ENCODE results near the gene STX12. TPM values are rescaled to one million over a fixed set of nuclear protein-coding genes. Genes with fewer than 3 reads are reported as not detected.
"Not testable (repeated sequence)": the region's sequence is repeated elsewhere in the genome, so short reads cannot be mapped to it uniquely, and the experiment has no call there.

Gene STX12
- total and polyA plus RNA-seq, 2 experiments from 2014 or later: 6.1 to 9.0 TPM

DNA sequence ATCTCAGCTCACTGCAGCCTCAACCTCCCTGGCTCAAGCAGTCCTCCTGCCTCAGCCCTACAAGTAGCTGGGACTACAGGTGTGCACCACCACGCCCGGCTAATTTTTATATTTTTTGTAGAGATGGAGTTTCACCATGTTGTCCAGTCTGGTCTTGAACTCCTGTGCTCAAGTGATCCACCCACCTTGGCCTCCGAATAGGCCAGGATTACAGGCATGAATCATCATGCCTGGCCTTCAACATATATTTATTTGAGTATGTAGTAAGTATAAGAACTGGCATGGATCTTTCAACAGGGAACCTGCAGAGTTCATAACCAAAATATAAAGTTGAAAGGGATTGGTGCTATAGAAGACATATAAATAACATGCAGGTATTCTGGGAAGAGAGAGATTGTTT lies 2.3 kb downstream of the STX12 start:
- H4K20me1 ChIP-seq (replicated peaks; ENCODE audit: insufficient read depth): not testable (repeated sequence)

DNA sequence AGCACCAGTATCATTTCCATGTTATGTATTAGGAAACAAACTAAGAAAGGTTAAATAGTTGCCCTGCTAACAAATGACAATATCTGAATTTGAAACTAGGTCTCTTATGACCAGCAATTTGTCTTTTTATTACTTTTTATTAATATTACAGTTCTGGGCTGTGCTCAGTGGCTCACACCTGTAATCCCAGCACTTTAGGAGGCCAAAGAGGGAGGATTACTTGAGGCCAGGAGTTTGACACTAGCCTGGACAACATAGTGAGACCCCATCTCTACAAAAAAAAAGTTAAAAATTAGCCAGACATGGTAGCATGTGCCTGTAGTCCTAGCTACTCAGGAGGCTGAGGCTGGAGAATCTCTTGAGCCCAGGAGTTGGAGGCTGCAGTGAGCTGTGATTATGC lies 3.3 kb downstream of the STX12 start:
- not testable (repeated sequence) for ATAC-seq; DNase-seq (ENCODE audit: low spot score); H2AFZ ChIP-seq; H3K4me3 Mint-ChIP-seq; H3K9me2 ChIP-seq (ENCODE audit: insufficient read depth); H3K27me3 ChIP-seq (ENCODE audit: insufficient read depth); H3K36me3 Mint-ChIP-seq (ENCODE audit: low read depth); H3K36me3 ChIP-seq (ENCODE audit: insufficient read depth); H3K27me3 Mint-ChIP-seq (ENCODE audit: insufficient read depth, low read depth, poor library complexity); H3K27ac ChIP-seq (ENCODE audit: low read depth); H3F3A ChIP-seq (replicated peaks; ENCODE audit: low read depth); H3K4me2 ChIP-seq; H3K27ac Mint-ChIP-seq; H4K20me1 ChIP-seq (replicated peaks; ENCODE audit: insufficient read depth); H3K4me1 Mint-ChIP-seq; H3K4me1 ChIP-seq (ENCODE audit: insufficient read depth); H3K4me3 ChIP-seq; H3K9me3 Mint-ChIP-seq
- peaks cover 16% of the 10 kb centered on the region for H3K79me2 ChIP-seq (replicated peaks; ENCODE audit: insufficient read depth)

More for the DNA sequence above, 2.3 kb downstream of the STX12 start:
- not testable (repeated sequence) for H2AFZ ChIP-seq; H3K36me3 ChIP-seq (ENCODE audit: insufficient read depth); H3K4me3 ChIP-seq; H3K4me1 ChIP-seq (ENCODE audit: insufficient read depth); ATAC-seq; H3K9me2 ChIP-seq (ENCODE audit: insufficient read depth); H3K27ac Mint-ChIP-seq; H3F3A ChIP-seq (replicated peaks; ENCODE audit: low read depth); H3K27me3 Mint-ChIP-seq (ENCODE audit: insufficient read depth, low read depth, poor library complexity); H3K27ac ChIP-seq (ENCODE audit: low read depth); H3K4me1 Mint-ChIP-seq; DNase-seq (ENCODE audit: low spot score); H3K9me3 Mint-ChIP-seq; H3K4me3 Mint-ChIP-seq; H3K36me3 Mint-ChIP-seq (ENCODE audit: low read depth); H3K4me2 ChIP-seq; H3K27me3 ChIP-seq (ENCODE audit: insufficient read depth)
- peaks cover 16% of the 10 kb centered on the region for H3K79me2 ChIP-seq (replicated peaks; ENCODE audit: insufficient read depth)

DNA sequence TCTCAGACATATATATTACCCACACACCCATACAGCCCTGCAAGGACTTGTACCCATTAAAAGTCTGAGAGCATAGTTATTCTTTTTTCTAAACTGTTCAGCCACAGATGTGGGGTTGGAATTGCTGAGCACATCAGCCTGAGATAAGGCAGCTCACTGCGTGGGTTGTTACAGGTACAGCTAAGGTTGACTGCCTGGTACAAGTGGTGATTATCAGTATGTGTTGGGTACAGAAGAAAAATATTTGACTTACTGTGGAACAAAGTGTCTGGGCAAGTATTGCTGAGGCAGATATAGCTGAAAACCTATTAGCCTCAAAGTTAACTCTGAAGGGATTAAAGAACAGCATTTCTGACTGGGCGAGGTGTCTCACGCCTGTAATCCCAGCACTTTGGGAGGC lies 5.0 kb downstream of the STX12 start:
- H3K4me3 Mint-ChIP-seq: no peak overlapping the region
- no peak for ATAC-seq

DNA sequence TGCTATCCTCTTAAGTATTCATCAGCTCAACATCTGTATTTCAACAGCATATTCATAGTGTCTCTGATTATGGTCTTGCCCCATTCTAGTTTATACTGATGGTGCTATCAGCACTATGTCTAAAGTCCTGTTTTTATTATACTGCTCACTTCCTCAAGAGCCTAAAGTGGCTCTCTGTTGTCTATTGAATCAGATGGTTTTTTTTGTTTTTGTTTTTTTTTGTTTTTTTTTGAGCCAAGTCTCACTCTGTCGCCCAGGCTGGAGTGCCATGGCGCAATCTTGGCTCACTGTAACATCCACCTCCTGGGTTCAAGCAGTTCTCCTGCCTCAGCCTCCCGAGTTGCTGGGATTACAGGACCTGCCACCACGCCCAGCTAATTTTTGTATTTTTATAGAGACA lies 6.1 kb downstream of the STX12 start:
- H3F3A ChIP-seq (replicated peaks; ENCODE audit: low read depth): no peaks in the 10 kb centered on the region
- no peak overlapping the region for H3K27ac ChIP-seq (ENCODE audit: low read depth)
- H3K9me2 ChIP-seq (ENCODE audit: insufficient read depth): no peaks in the 10 kb centered on the region
- Mint-ChIP-seq H3K4me1 (peaks cover under 1% of the 10 kb centered on the region; the same call in 2 of the 3 replicates), H3K9me3 (no peaks in the 10 kb centered on the region), H3K27me3 (ENCODE audit: insufficient read depth, low read depth, poor library complexity) (no peaks in the 10 kb centered on the region), H3K27ac (no peak overlapping the region), H3K4me3 (no peak overlapping the region), H3K36me3 (ENCODE audit: low read depth) (no peaks in the 10 kb centered on the region)
- H3K4me1 ChIP-seq (ENCODE audit: insufficient read depth): peaks cover 1% of the 10 kb centered on the region
- no peaks in the 10 kb centered on the region for H4K20me1 ChIP-seq (replicated peaks; ENCODE audit: insufficient read depth)
- no peak overlapping the region for H3K4me3 ChIP-seq
- no peaks in the 10 kb centered on the region for H3K36me3 ChIP-seq (ENCODE audit: insufficient read depth)
- peaks cover 11% of the 10 kb centered on the region for H3K79me2 ChIP-seq (replicated peaks; ENCODE audit: insufficient read depth)
- no peaks in the 10 kb centered on the region for H3K27me3 ChIP-seq (ENCODE audit: insufficient read depth)
- H3K4me2 ChIP-seq: no peak overlapping the region
- no peak overlapping the region for H2AFZ ChIP-seq
- DNase-seq (ENCODE audit: low spot score) (no peak), ATAC-seq (no peak)
- TF ChIP-seq, protein P1, sequence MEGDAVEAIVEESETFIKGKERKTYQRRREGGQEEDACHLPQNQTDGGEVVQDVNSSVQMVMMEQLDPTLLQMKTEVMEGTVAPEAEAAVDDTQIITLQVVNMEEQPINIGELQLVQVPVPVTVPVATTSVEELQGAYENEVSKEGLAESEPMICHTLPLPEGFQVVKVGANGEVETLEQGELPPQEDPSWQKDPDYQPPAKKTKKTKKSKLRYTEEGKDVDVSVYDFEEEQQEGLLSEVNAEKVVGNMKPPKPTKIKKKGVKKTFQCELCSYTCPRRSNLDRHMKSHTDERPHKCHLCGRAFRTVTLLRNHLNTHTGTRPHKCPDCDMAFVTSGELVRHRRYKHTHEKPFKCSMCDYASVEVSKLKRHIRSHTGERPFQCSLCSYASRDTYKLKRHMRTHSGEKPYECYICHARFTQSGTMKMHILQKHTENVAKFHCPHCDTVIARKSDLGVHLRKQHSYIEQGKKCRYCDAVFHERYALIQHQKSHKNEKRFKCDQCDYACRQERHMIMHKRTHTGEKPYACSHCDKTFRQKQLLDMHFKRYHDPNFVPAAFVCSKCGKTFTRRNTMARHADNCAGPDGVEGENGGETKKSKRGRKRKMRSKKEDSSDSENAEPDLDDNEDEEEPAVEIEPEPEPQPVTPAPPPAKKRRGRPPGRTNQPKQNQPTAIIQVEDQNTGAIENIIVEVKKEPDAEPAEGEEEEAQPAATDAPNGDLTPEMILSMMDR (conservative IDR thresholded peaks at IDR 0.05; ENCODE audit: low read depth in 2 of 2): no peak

More for the DNA sequence above, 5.0 kb downstream of the STX12 start:
- H3K4me1 Mint-ChIP-seq: peaks cover 7% of the 10 kb centered on the region
- Histone ChIP-seq H3K27ac (ENCODE audit: low read depth) (no peak overlapping the region), H3K9me2 (ENCODE audit: insufficient read depth) (no peaks in the 10 kb centered on the region), H3F3A (replicated peaks; ENCODE audit: low read depth) (no peaks in the 10 kb centered on the region), H3K4me1 (ENCODE audit: insufficient read depth) (peaks cover 6% of the 10 kb centered on the region), H3K4me3 (no peak overlapping the region), H3K79me2 (replicated peaks; ENCODE audit: insufficient read depth) (peaks cover 16% of the 10 kb centered on the region), H2AFZ (no peak overlapping the region), H3K36me3 (ENCODE audit: insufficient read depth) (no peaks in the 10 kb centered on the region), H3K4me2 (no peak overlapping the region), H4K20me1 (replicated peaks; ENCODE audit: insufficient read depth) (no peaks in the 10 kb centered on the region), H3K27me3 (ENCODE audit: insufficient read depth) (no peaks in the 10 kb centered on the region)
- H3K36me3 Mint-ChIP-seq (ENCODE audit: low read depth): no peaks in the 10 kb centered on the region
- H3K27me3 Mint-ChIP-seq (ENCODE audit: insufficient read depth, low read depth, poor library complexity): peaks cover 2% of the 10 kb centered on the region
- H3K9me3 Mint-ChIP-seq: no peaks in the 10 kb centered on the region
- no peak for DNase-seq (ENCODE audit: low spot score)
- H3K27ac Mint-ChIP-seq: no peak overlapping the region
- TF ChIP-seq, protein P2, sequence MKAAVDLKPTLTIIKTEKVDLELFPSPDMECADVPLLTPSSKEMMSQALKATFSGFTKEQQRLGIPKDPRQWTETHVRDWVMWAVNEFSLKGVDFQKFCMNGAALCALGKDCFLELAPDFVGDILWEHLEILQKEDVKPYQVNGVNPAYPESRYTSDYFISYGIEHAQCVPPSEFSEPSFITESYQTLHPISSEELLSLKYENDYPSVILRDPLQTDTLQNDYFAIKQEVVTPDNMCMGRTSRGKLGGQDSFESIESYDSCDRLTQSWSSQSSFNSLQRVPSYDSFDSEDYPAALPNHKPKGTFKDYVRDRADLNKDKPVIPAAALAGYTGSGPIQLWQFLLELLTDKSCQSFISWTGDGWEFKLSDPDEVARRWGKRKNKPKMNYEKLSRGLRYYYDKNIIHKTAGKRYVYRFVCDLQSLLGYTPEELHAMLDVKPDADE (IDR thresholded peaks at IDR 0.05): no peak

Measured in GM23338 (cell line).